GM23338 (cell line): ENCODE results near the gene INSRR. TPM values are rescaled to one million over a fixed set of nuclear protein-coding genes. Genes with fewer than 3 reads are reported as not detected.
A peak's percentile ranks its signal among the peaks of the same experiment; 100 is the strongest.

Experiments used
- ATAC-seq: fragments of 200-7000 bp; cut with Tn5 transposase; 3 replicates; pipeline ENCODE4 v1.9.1; 2020
- DNase-seq: peaks from one replicate; pipeline ENCODE4 v3.0.0-alpha.2; 2015; ENCODE audit warnings: low spot score
- H2AFZ ChIP-seq: fragments of 200-600 bp; sonication (generic); 2 replicates; pipeline ENCODE4 v1.8.0; 2016; ENCODE audit warnings: antibody characterized with exemption, mild to moderate bottlenecking, moderate library complexity
- H3F3A ChIP-seq: fragments of 200-600 bp; sonication (generic); replicated peaks from 2 replicates; pipeline ENCODE4 v1.8.0; 2017; ENCODE audit warnings: antibody characterized with exemption, mixed run types, low read depth
- H3K27ac ChIP-seq: fragments of 200-600 bp; sonication (generic); 2 replicates; pipeline ENCODE4 v1.6.1; 2016; ENCODE audit warnings: low read depth
- H3K27me3 ChIP-seq: fragments of 200-600 bp; sonication (generic); 2 replicates; pipeline ENCODE4 v1.8.0; 2016; ENCODE audit warnings: mild to moderate bottlenecking, mixed run types, moderate library complexity; ENCODE audit not compliant: insufficient read depth
- H3K36me3 ChIP-seq: fragments of 200-600 bp; sonication (generic); 2 replicates; pipeline ENCODE4 v1.8.0; 2016; ENCODE audit warnings: mild to moderate bottlenecking; ENCODE audit not compliant: insufficient read depth
- H3K4me1 ChIP-seq: fragments of 200-600 bp; sonication (generic); 2 replicates; pipeline ENCODE4 v1.8.0; 2016; ENCODE audit warnings: mild to moderate bottlenecking, moderate library complexity; ENCODE audit not compliant: insufficient read depth
- H3K4me2 ChIP-seq: fragments of 200-600 bp; sonication (generic); 2 replicates; pipeline ENCODE4 v1.7.1; 2017; ENCODE audit warnings: mixed run types
- H3K4me3 ChIP-seq: fragments of 200-600 bp; sonication (generic); 2 replicates; pipeline ENCODE4 v1.6.1; 2016; ENCODE audit warnings: mixed run types
- H3K79me2 ChIP-seq: fragments of 200-600 bp; sonication (generic); replicated peaks from 2 replicates; pipeline ENCODE4 v1.8.0; 2017; ENCODE audit warnings: mild to moderate bottlenecking; ENCODE audit not compliant: insufficient read depth
- H3K9me2 ChIP-seq: fragments of 200-600 bp; sonication (generic); 2 replicates; pipeline ENCODE4 v1.8.0; 2017; ENCODE audit not compliant: insufficient read depth
- H4K20me1 ChIP-seq: fragments of 200-600 bp; sonication (generic); replicated peaks from 2 replicates; pipeline ENCODE4 v1.8.0; 2017; ENCODE audit warnings: mild to moderate bottlenecking; ENCODE audit not compliant: insufficient read depth
- H3K27ac Mint-ChIP-seq: 2 replicates; pipeline ENCODE4 v1.8.0; 2020; ENCODE audit warnings: inconsistent platforms, mild to moderate bottlenecking, moderate library complexity, mixed read lengths
- H3K27me3 Mint-ChIP-seq: 3 replicates; pipeline ENCODE4 v1.8.0; 2022; ENCODE audit warnings: low read depth, mild to moderate bottlenecking, moderate library complexity, mixed read lengths, inconsistent platforms; ENCODE audit not compliant: insufficient read depth, poor library complexity
- H3K36me3 Mint-ChIP-seq: 3 replicates; pipeline ENCODE4 v1.8.0; 2021; ENCODE audit warnings: low read depth, mild to moderate bottlenecking, inconsistent platforms, moderate library complexity, mixed read lengths
- H3K4me1 Mint-ChIP-seq: 3 replicates; pipeline ENCODE4 v1.8.0; 2020; ENCODE audit warnings: mild to moderate bottlenecking, inconsistent platforms, mixed read lengths
- H3K4me3 Mint-ChIP-seq: 3 replicates; pipeline ENCODE4 v1.8.0; 2021; ENCODE audit warnings: moderate library complexity, mild to moderate bottlenecking, inconsistent platforms, mixed read lengths
- H3K9me3 Mint-ChIP-seq: 3 replicates; pipeline ENCODE4 v1.8.0; 2020; ENCODE audit warnings: moderate library complexity, mild to moderate bottlenecking, inconsistent platforms, mixed read lengths
- CTCF ChIP-seq, 2 experiments: fragments of 200-600 bp in 1 of 2; sonication (generic) in 1 of 2; conservative IDR thresholded peaks; 2 replicates each; pipeline versions ENCODE4 v1.5.1 to v1.6.1; 2016 to 2017; ENCODE audit warnings: antibody characterized with exemption in 2 of 2, low read depth in 2 of 2, mild to moderate bottlenecking in 2 of 2, moderate library complexity in 1 of 2
- EZH2 ChIP-seq: fragments of 200-600 bp; sonication (generic); IDR thresholded peaks from one replicate; pipeline ENCODE4 v1.8.0; 2017; ENCODE audit warnings: antibody characterized with exemption, mild to moderate bottlenecking, low read depth; ENCODE audit not compliant: unreplicated experiment
- EZH2phosphoT487 ChIP-seq: fragments of 200-600 bp; sonication (generic); IDR thresholded peaks from one replicate; pipeline ENCODE4 v1.8.1; 2018; ENCODE audit warnings: antibody characterized with exemption; ENCODE audit not compliant: unreplicated experiment
- JUNB ChIP-seq: IDR thresholded peaks from one replicate; pipeline ENCODE4 v1.6.1; 2016; ENCODE audit warnings: antibody characterized with exemption; ENCODE audit not compliant: unreplicated experiment
- NANOG ChIP-seq: IDR thresholded peaks from 2 replicates; pipeline ENCODE4 v1.6.1; 2016; ENCODE audit warnings: antibody characterized with exemption, borderline replicate concordance
- REST ChIP-seq: IDR thresholded peaks from one replicate; pipeline ENCODE4 v1.6.1; 2018; ENCODE audit warnings: antibody characterized with exemption; ENCODE audit not compliant: unreplicated experiment
- STAT1 ChIP-seq: IDR thresholded peaks from one replicate; pipeline ENCODE4 v1.6.1; 2016; ENCODE audit warnings: antibody characterized with exemption; ENCODE audit not compliant: unreplicated experiment
- ZNF331 ChIP-seq: fragments of 250-450 bp; sonication (Bioruptor Pico); IDR thresholded peaks from 2 replicates; pipeline ENCODE4 v1.5.0; 2020; ENCODE audit warnings: low read depth, mild to moderate bottlenecking, moderate library complexity
- polyA plus RNA-seq: library from polyadenylated mRNA; unstranded; fragments of >200 nt; fragmentation: Nextera tagmentation; extraction: Ambion mirVana; gene quantifications from 2 replicates; pipeline ENCODE4 v1.2.1, GENCODE V29; 2016
- total RNA-seq: library from RNA; depleted of rRNA; stranded (reverse); fragments of >200 nt; shearing (Covaris generic); gene quantifications from 2 replicates; pipeline ENCODE4 v1.2.3, GENCODE V29; 2014

Gene INSRR
- total and polyA plus RNA-seq, 2 experiments from 2014 or later: not detected

GRCh38 chr1:156860113-156860627 is 1.3 kb upstream of the INSRR start:
- no peak overlapping the region for H3K27ac ChIP-seq
- peaks cover 5% of the 10 kb centered on the region; the same call in 1 of the 2 replicates for H4K20me1 ChIP-seq
- Mint-ChIP-seq H3K36me3 (no peaks in the 10 kb centered on the region), H3K27me3 (peaks cover 79% of the 10 kb centered on the region), H3K9me3 (peaks cover 3% of the 10 kb centered on the region; the same call in 1 of the 3 replicates), H3K4me1 (peaks cover 25% of the 10 kb centered on the region), H3K27ac (no peak overlapping the region), H3K4me3 (peak overlapping the region; percentile 83)
- peak overlapping the region; percentile 93 for H3K4me2 ChIP-seq
- H3K79me2 ChIP-seq: no peaks in the 10 kb centered on the region
- TF ChIP-seq NANOG (no peak), CTCF (conservative IDR thresholded peaks at IDR 0.05; ENCODE audit: low read depth in 2 of 2) (peak; percentile 75 to 87), EZH2phosphoT487 (peak; percentile 2)
- H3K9me2 ChIP-seq: no peaks in the 10 kb centered on the region
- peak; percentile 72 for ATAC-seq
- H3F3A ChIP-seq: 0 out of 2 replicates have a peak, but pooled peaks cover 3% of the 10 kb centered on the region
- peak overlapping the region; percentile 90 for H2AFZ ChIP-seq
- peaks cover 99% of the 10 kb centered on the region for H3K27me3 ChIP-seq
- H3K36me3 ChIP-seq: no peaks in the 10 kb centered on the region
- peak; percentile 80 for DNase-seq
- H3K4me1 ChIP-seq: peaks cover 12% of the 10 kb centered on the region; the same call in 1 of the 2 replicates
- peak overlapping the region; percentile 82 for H3K4me3 ChIP-seq

GRCh38 chr1:156859523-156860112 is 701 bp upstream of the INSRR start:
- ATAC-seq: peak; percentile 35
- TF ChIP-seq STAT1: no peak
- no peak for TF ChIP-seq JUNB
- TF ChIP-seq EZH2: peak; percentile 19
- TF ChIP-seq ZNF331 (CRISPR knock-in tag): no peak
- no peak for TF ChIP-seq REST

More at GRCh38 chr1:156859523-156860112, 701 bp upstream of the INSRR start:
- Mint-ChIP-seq H3K27ac (no peak overlapping the region), H3K4me3 (peak overlapping the region; percentile 83), H3K27me3 (peaks cover 76% of the 10 kb centered on the region), H3K9me3 (peaks cover 3% of the 10 kb centered on the region; the same call in 2 of the 3 replicates), H3K4me1 (peaks cover 25% of the 10 kb centered on the region), H3K36me3 (no peaks in the 10 kb centered on the region)
- H3K4me3 ChIP-seq: peak overlapping the region; percentile 82
- peak overlapping the region; percentile 90 for H2AFZ ChIP-seq
- peak overlapping the region; percentile 93 for H3K4me2 ChIP-seq
- H3K4me1 ChIP-seq: peaks cover 12% of the 10 kb centered on the region; the same call in 1 of the 2 replicates
- H3K79me2 ChIP-seq: no peaks in the 10 kb centered on the region
- DNase-seq: peak; percentile 55
- H4K20me1 ChIP-seq: peaks cover 5% of the 10 kb centered on the region; the same call in 1 of the 2 replicates
- H3K9me2 ChIP-seq: no peaks in the 10 kb centered on the region
- no peak overlapping the region for H3K27ac ChIP-seq
- no peaks in the 10 kb centered on the region for H3K36me3 ChIP-seq
- H3K27me3 ChIP-seq: peaks cover 99% of the 10 kb centered on the region
- H3F3A ChIP-seq: 0 out of 2 replicates have a peak, but pooled peaks cover 3% of the 10 kb centered on the region
